BLaER1 (cell line): ENCODE data around the gene ADM5.

Experiments
- H3K27ac ChIP-seq: shearing (Covaris generic); formaldehyde crosslinking; 2 replicates; pipeline ENCODE4 v1.8.1; 2022
- H3K27me3 ChIP-seq: shearing (Covaris generic); formaldehyde crosslinking; 2 replicates; pipeline ENCODE4 v1.8.1; 2022
- H3K36me3 ChIP-seq: shearing (Covaris generic); formaldehyde crosslinking; 2 replicates; pipeline ENCODE4 v1.8.1; 2022
- H3K4me1 ChIP-seq: shearing (Covaris generic); formaldehyde crosslinking; 2 replicates; pipeline ENCODE4 v1.8.1; 2022
- H3K4me2 ChIP-seq: shearing (Covaris generic); formaldehyde crosslinking; 2 replicates; pipeline ENCODE4 v1.8.1; 2022
- H3K4me3 ChIP-seq: shearing (Covaris generic); formaldehyde crosslinking; 2 replicates; pipeline ENCODE4 v1.8.1; 2022
- H3K9ac ChIP-seq: shearing (Covaris generic); formaldehyde crosslinking; 2 replicates; pipeline ENCODE4 v1.8.1; 2022
- H3K9me3 ChIP-seq: shearing (Covaris generic); formaldehyde crosslinking; 2 replicates; pipeline ENCODE4 v1.8.1; 2022
- H4K20me1 ChIP-seq: shearing (Covaris generic); formaldehyde crosslinking; 2 replicates; pipeline ENCODE4 v1.8.1; 2022
- Cebpa-rat ChIP-seq: shearing (Covaris generic); IDR thresholded peaks from 2 replicates; pipeline ENCODE4 v1.8.1; 2022

The ADM5 gene

GRCh38 chr19:49699364-49699763 lies 10.0 kb downstream of the ADM5 start:
- Histone ChIP-seq H3K27ac (no peak overlapping the region), H4K20me1 (no peaks in the 10 kb centered on the region), H3K9me3 (no peaks in the 10 kb centered on the region), H3K4me3 (no peak overlapping the region), H3K27me3 (no peaks in the 10 kb centered on the region), H3K4me2 (no peak overlapping the region), H3K36me3 (no peaks in the 10 kb centered on the region), H3K4me1 (no peaks in the 10 kb centered on the region), H3K9ac (no peak overlapping the region)
- no peak for TF ChIP-seq Cebpa-rat

- Histone ChIP-seq H3K9me3 (no peaks in the 10 kb centered on the region), H3K4me1 (no peaks in the 10 kb centered on the region), H3K4me2 (no peak overlapping the region), H3K9ac (no peak overlapping the region), H3K27ac (no peak overlapping the region), H4K20me1 (no peaks in the 10 kb centered on the region), H3K36me3 (no peaks in the 10 kb centered on the region), H3K4me3 (no peak overlapping the region), H3K27me3 (no peaks in the 10 kb centered on the region)
- no peak for TF ChIP-seq Cebpa-rat
These were observed 11.2 kb downstream of the ADM5 start for GRCh38 chr19:49700563-49700962.

- Histone ChIP-seq H3K9me3 (no peaks in the 10 kb centered on the region), H3K36me3 (no peaks in the 10 kb centered on the region), H3K4me3 (no peak overlapping the region), H3K27me3 (no peaks in the 10 kb centered on the region), H3K4me2 (no peak overlapping the region), H4K20me1 (no peaks in the 10 kb centered on the region), H3K4me1 (no peaks in the 10 kb centered on the region), H3K27ac (no peak overlapping the region), H3K9ac (no peak overlapping the region)
- no peak for TF ChIP-seq Cebpa-rat
These were observed 11.9 kb downstream of the ADM5 start for GRCh38 chr19:49701271-49701786.

- H3K36me3 ChIP-seq, result no peaks in the 10 kb centered on the region
- no peaks in the 10 kb centered on the region for H3K27me3 ChIP-seq
- H3K4me1 ChIP-seq, result no peaks in the 10 kb centered on the region
- no peak overlapping the region for H3K27ac ChIP-seq
- H4K20me1 ChIP-seq, result no peaks in the 10 kb centered on the region
- no peak overlapping the region for H3K4me2 ChIP-seq
- TF ChIP-seq Cebpa-rat, result no peak
- H3K4me3 ChIP-seq, result no peak overlapping the region
- no peak overlapping the region for H3K9ac ChIP-seq
- no peaks in the 10 kb centered on the region for H3K9me3 ChIP-seq
These were observed 15.7 kb downstream of the ADM5 start for GRCh38 chr19:49704888-49705642.

GRCh38 chr19:49705919-49706318 lies 16.5 kb downstream of the ADM5 start:
- Histone ChIP-seq H3K36me3 (no peaks in the 10 kb centered on the region), H4K20me1 (no peaks in the 10 kb centered on the region), H3K4me2 (no peak overlapping the region), H3K9ac (no peak overlapping the region), H3K9me3 (no peaks in the 10 kb centered on the region), H3K4me3 (no peak overlapping the region), H3K4me1 (no peaks in the 10 kb centered on the region), H3K27me3 (no peaks in the 10 kb centered on the region), H3K27ac (no peak overlapping the region)
- no peak for TF ChIP-seq Cebpa-rat

- Histone ChIP-seq H3K9me3 (no peaks in the 10 kb centered on the region), H3K27ac (no peak overlapping the region), H3K4me1 (no peaks in the 10 kb centered on the region), H3K9ac (no peak overlapping the region), H4K20me1 (no peaks in the 10 kb centered on the region), H3K4me3 (no peak overlapping the region), H3K27me3 (no peaks in the 10 kb centered on the region), H3K36me3 (no peaks in the 10 kb centered on the region), H3K4me2 (no peak overlapping the region)
- no peak for TF ChIP-seq Cebpa-rat
These were observed 21.1 kb downstream of the ADM5 start for GRCh38 chr19:49710372-49710951.

- Histone ChIP-seq H3K36me3 (no peaks in the 10 kb centered on the region), H3K9me3 (no peaks in the 10 kb centered on the region), H3K27ac (no peak overlapping the region), H4K20me1 (no peaks in the 10 kb centered on the region), H3K4me1 (peaks cover 7% of the 10 kb centered on the region), H3K9ac (no peak overlapping the region), H3K4me2 (no peak overlapping the region), H3K4me3 (no peak overlapping the region), H3K27me3 (no peaks in the 10 kb centered on the region)
- no peak for TF ChIP-seq Cebpa-rat
These were observed 23.0 kb downstream of the ADM5 start for GRCh38 chr19:49712397-49712859.

- no peak overlapping the region for H3K4me2 ChIP-seq
- H3K27me3 ChIP-seq, result no peaks in the 10 kb centered on the region
- H3K4me1 ChIP-seq, result peaks cover 12% of the 10 kb centered on the region
- H3K9ac ChIP-seq, result no peak overlapping the region
- H3K9me3 ChIP-seq, result no peaks in the 10 kb centered on the region
- H3K27ac ChIP-seq, result no peak overlapping the region
- H3K4me3 ChIP-seq, result no peak overlapping the region
- H4K20me1 ChIP-seq, result no peaks in the 10 kb centered on the region
- H3K36me3 ChIP-seq, result no peaks in the 10 kb centered on the region
- no peak for TF ChIP-seq Cebpa-rat
These were observed 23.9 kb downstream of the ADM5 start for GRCh38 chr19:49713236-49713845.

GRCh38 chr19:49716154-49716553 lies 26.8 kb downstream of the ADM5 start:
- no peak overlapping the region for H3K4me2 ChIP-seq
- H4K20me1 ChIP-seq, result no peaks in the 10 kb centered on the region
- no peak overlapping the region for H3K27ac ChIP-seq
- no peaks in the 10 kb centered on the region for H3K27me3 ChIP-seq
- TF ChIP-seq Cebpa-rat, result no peak
- H3K9ac ChIP-seq, result no peak overlapping the region
- H3K4me1 ChIP-seq, result peaks cover 12% of the 10 kb centered on the region
- H3K9me3 ChIP-seq, result no peaks in the 10 kb centered on the region
- no peak overlapping the region for H3K4me3 ChIP-seq
- H3K36me3 ChIP-seq, result no peaks in the 10 kb centered on the region

- Histone ChIP-seq H3K9me3 (peaks cover 20% of the 10 kb centered on the region), H3K27me3 (no peaks in the 10 kb centered on the region), H3K9ac (no peak overlapping the region), H3K4me1 (peaks cover 12% of the 10 kb centered on the region), H3K4me3 (no peak overlapping the region), H3K4me2 (no peak overlapping the region), H3K36me3 (no peaks in the 10 kb centered on the region), H4K20me1 (no peaks in the 10 kb centered on the region), H3K27ac (no peak overlapping the region)
- no peak for TF ChIP-seq Cebpa-rat
These were observed 29.1 kb downstream of the ADM5 start for GRCh38 chr19:49718511-49718910.
